ENCODE data around the gene DTL.
A peak's percentile ranks its signal among the peaks of the same experiment; 100 is the strongest.

DTL gene

GRCh38 chr1:212037900-212038299, 2.4 kb downstream of the DTL start:
- DNase-seq (ENCODE audit: low read depth), result no peak

- DNase-seq (ENCODE audit: low read depth), result no peak
These were observed 4.1 kb downstream of the DTL start for GRCh38 chr1:212039622-212040021.

- DNase-seq (ENCODE audit: low read depth), result no peak
These were observed 5.3 kb downstream of the DTL start for GRCh38 chr1:212040629-212041412.

DNA sequence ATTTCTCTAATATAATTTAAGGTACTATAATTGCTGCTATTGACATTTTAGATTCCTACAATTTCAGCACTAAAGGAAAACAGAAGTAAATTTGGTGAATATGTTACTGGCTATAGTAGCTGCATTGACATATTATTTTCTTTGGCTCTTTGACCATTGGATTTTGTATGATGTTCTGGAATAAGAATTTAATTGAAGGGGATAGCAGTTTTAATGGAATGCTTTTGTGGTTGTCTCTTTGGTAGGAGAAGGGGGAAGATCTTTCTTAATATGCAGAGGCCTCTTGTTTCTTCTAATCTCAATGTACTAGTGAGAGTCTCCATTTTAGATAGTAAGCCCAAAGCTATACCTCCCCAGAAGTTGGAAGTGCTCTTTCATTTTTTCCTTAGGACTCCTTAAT, 6.9 kb downstream of the DTL start:
- no peak for DNase-seq (ENCODE audit: low read depth)

DNA sequence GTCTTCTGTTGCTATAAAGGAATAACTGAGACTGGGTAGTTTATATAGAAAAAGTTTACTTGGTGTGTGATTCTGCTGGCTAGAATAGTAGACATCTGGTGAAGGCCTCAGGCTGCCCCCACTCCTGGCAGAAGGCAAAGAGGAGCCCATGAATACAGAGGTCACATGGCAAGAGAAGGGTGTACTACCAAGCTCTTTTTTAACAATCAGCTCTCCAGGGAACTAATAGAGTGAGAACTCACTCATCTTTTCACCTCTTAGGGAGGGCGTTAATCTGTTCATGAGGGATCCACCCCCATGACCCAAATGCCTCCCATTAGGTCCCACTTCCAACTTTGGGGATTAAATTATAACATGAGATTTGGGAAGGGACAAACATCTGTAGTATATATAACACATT, 9.3 kb downstream of the DTL start:
- no peak for DNase-seq (ENCODE audit: low read depth)

DNA sequence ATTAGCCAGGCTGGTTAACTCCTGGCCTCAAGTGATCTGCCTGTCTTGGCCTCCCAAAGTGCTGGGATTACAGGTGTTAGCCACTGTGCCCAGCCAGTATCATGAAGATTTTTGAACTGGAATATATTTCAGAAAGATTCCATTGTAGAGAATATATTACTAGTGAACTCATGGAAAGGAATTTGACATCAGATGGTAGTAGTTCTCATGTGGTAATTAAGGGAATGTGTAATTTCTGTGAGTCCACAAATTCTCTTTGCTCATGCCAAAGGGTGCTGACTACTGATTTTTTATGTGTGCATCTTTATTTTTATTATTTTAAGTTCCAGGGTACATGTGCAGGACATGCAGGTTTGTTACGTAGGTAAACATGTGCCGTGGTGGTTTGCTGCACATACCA, 10.4 kb downstream of the DTL start:
- peak; percentile 38 for DNase-seq (ENCODE audit: low read depth)

DNA sequence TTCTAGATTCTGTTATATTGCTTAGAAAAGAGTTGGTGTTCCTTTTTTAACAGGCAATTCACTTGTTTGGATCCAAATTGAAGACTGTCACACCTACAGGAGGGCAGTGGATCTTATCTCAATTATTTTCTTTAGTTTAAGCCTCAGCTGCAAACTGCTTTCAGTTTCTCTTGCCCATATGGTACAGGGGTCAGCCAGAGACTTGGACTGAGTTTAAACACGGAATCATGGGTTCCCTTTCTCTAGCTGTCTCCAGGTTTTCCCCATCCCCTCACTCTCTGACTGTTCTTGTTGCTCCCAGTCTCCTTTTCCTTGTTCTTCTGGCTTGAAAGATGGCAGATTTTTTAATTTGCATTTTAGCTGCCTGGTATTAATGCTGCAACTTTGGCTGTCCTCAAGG, 18.4 kb downstream of the DTL start:
- no peak for DNase-seq (ENCODE audit: low read depth)

GRCh38 chr1:212055333-212055732, 19.8 kb downstream of the DTL start:
- no peak for DNase-seq (ENCODE audit: low read depth)

DNA sequence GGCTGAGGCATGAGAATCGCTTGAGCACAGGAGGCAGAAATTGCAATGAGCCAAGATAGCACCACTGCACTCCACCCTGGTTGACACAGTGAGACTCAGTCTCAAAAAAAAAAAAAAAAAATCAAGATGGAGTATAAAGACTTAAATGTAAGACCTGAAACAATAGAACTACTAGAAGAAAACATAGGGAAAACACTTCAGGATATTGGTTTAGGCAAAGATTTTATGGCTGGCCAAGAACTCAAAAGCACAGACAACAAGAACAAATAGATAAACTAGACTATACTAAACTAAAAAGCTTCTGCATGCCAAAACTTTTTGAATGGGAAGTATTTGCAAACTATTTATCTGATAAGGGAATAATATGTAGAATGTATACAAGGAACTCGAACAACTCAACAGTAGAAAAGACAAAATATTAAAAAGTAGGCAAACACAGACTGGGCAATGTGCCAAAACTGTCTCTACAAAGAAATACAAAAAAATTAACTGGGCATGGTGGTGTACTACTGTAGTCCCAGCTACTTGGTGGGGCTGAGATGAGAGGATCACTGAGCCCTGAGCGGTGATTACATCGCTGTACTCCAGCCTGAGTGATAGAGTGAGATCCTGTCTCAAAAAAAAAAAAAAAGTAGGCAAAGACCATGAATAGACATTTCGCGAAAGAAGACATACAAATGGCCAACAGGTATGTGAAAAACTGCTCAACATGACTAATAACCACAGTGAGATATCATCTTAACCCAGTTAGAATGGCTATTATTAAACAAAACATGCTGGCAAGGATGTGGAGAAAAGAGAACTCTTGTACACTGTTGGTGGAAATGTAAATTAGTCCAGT, 25.3 kb downstream of the DTL start:
- DNase-seq (ENCODE audit: low read depth), result no peak

GRCh38 chr1:212062832-212063438, 27.4 kb downstream of the DTL start:
- no peak for DNase-seq (ENCODE audit: low read depth)

DNA sequence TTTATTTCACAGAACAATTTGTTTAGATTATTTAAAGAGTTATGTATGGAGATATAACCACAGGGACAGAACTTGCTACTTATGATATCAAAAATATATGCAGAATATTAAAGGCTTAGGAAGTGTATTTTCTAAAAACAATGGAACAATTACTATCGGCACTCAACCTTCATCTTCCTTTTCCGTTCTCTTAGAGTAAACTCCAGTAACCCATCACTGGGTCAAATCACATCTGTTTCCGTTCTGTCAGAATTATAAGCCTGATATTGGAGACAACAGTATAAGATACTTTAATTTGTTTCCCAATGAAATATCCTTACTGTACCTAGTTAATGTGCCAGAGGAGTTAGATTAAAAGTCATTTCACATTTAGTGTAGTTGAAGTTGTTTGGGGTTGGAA, 32.2 kb downstream of the DTL start:
- no peak for DNase-seq (ENCODE audit: low read depth)

GRCh38 chr1:212070720-212071302, 35.3 kb downstream of the DTL start:
- DNase-seq (ENCODE audit: low read depth), result no peak

DNA sequence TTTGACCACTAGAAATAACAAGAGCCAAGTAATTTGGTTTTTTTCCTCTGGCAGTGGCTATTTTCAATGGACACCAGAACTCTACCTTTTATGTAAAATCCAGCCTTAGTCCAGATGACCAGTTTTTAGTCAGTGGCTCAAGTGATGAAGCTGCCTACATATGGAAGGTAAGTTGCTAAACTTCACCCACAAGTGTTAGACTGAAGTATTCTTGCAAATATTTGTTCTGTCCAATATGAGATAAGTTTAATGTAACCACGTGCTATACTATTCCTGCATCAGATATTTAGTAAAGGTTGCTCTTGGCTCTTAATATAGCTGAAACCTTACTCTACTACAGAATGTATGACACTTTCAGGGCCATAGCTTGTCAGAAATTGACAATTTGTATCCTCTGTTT, 36.5 kb downstream of the DTL start:
- no peak for DNase-seq (ENCODE audit: low read depth)

DNA sequence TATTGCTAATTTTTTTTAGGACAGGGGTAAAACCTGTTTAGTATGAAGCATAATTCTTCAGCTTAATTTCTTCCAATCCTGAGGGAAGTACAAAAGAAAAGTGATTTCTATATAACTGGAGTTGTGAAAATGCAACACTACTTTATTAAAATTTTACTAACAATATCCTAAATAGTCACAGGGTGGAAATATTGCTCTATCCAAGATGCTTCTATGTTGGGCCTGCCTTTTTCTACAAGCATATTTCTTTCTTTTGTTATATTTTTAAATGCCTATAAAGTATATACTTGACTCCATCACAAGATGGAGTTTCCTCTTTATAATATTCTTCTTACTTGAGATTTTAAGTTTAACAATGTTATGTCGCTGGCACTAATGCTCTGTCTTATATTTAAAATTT, 37.9 kb downstream of the DTL start:
- no peak for DNase-seq (ENCODE audit: low read depth)

DNA sequence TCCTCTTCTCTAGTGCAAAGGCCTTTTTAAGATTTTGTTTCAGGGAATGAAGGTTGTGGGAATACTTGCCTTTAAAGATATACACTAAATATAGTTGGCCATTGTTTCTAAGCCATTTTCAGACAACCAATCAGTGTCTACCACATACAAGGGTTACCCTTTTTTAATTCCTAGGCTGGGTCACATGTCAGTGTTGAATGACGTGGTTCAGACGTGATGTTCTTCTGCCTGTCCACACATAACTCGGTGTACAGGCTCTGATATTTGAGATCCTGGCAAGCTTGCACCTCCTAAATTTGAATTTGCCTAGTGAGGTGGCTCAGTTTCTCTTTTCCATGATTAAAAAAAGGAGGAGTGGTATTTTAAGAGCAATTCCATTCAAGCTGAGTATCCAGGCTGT, 38.8 kb downstream of the DTL start:
- DNase-seq (ENCODE audit: low read depth), result no peak

- DNase-seq (ENCODE audit: low read depth), result no peak
These were observed 39.3 kb downstream of the DTL start for GRCh38 chr1:212074856-212075255.

GRCh38 chr1:212077028-212077427, 41.5 kb downstream of the DTL start:
- no peak for DNase-seq (ENCODE audit: low read depth)

DNA sequence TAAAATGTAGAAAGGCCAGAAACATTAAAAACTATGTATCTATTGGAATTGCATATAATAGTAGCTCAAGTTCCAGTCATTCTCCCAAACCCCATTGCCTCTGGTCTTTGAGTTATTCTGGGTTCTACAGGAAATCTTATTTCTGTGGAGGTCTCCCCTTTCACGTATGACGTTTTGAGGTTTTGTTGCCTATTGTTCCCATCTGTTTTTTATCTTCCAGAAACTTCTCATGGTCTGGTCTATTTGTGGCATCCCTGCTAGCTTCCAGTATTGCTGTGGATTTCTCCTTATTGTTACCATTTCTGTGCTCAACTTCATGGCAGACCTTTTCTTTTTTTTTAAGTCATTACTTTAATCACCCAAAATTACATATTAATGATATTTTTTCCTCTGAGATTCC, 43.3 kb downstream of the DTL start:
- no peak for DNase-seq (ENCODE audit: low read depth)

GRCh38 chr1:212082765-212083406, 47.3 kb downstream of the DTL start:
- DNase-seq (ENCODE audit: low read depth), result no peak

DNA sequence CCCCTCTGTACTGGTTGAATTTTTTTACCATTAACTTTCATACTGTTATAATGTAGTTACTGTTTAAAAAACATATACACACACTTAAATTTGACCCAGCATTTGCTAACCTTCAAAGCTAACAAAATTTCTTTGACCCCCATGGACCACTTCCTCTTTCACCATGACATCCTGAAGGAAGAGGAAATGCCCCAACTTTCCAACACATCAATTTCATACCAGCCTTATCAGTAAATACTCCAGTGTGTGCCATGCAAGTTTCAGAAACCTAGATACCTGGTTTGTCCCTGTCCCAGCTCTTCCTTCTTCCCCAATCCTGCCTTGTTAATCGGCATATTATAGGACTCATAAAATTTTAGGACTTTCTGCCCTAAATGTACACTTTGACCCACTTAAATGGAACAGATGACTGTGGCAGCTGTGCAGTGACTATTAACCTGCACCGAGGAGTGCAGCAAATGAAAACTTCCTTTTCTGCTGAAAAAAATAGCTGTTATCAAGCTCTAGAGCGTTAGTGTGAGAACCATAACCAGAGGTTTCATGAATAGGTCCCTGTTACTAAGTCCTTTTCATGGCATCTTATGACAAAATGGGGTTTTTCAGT, 54.1 kb downstream of the DTL start:
- DNase-seq (ENCODE audit: low read depth), result no peak

DNA sequence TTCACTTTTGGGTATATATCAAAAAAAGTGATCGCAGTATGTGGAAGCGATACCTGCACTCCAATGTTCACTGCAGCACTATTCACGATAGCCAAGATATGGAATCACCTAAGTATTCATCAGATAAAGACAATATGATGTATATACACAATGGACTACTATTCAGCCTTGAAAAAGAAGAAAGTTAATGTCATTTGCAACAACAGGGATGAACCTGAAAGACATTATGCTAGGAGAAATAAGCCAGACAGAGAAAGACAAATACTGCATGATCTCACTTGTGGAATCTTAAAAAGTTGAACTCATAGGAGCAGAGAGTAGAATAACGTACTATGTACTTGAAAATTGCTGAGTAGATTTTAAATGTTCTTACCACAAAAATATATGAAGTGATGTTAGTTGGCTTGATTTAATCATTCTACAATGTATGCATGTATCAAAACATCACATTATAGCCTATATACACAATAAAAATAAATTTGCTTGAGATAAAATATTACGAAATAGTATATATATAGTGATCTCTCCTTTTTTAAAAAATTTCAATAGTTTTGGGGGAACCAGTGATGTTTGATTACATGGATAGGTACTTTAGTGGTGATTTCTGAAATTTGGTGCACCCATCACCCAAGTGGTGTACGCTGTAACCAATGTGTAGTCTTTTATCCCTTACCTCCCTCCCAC, 56.0 kb downstream of the DTL start:
- DNase-seq (ENCODE audit: low read depth), result no peak
